Fibroblast of lung (primary cell): ENCODE results near the gene LLPH. TPM values are rescaled to one million over a fixed set of nuclear protein-coding genes. Genes with fewer than 3 reads are reported as not detected.

ENCODE experiments used
- DNase-seq, 2 donors: peaks; one replicate each; pipeline versions ENCODE4 v3.0.0 to v3.0.0-alpha.2; 2010; ENCODE audit warnings: low read depth in 2 of 2
- H2AFZ ChIP-seq: 2 replicates; pipeline ENCODE4 v1.5.1; 2012; ENCODE audit warnings: low read length, control low read depth, inconsistent platforms
- H3K27ac ChIP-seq: 2 replicates; pipeline ENCODE4 v1.5.1; 2011; ENCODE audit warnings: low read length, control low read depth; ENCODE audit not compliant: insufficient read depth
- H3K27me3 ChIP-seq: 2 replicates; pipeline ENCODE4 v1.5.1; 2011; ENCODE audit warnings: mild to moderate bottlenecking, low read length; ENCODE audit not compliant: control insufficient read depth, insufficient read depth
- H3K36me3 ChIP-seq: 2 replicates; pipeline ENCODE4 v1.5.1; 2011; ENCODE audit warnings: low read length; ENCODE audit not compliant: control insufficient read depth, insufficient read depth
- H3K4me1 ChIP-seq: 2 replicates; pipeline ENCODE4 v1.5.1; 2011; ENCODE audit warnings: low read length; ENCODE audit not compliant: control insufficient read depth, insufficient read depth; ENCODE audit errors: extremely low read depth
- H3K4me2 ChIP-seq: 2 replicates; pipeline ENCODE4 v1.5.1; 2011; ENCODE audit warnings: low read length, control low read depth; ENCODE audit not compliant: insufficient read depth; ENCODE audit errors: extremely low read depth
- H3K4me3 ChIP-seq, 4 experiments: fragments of 200-600 bp in 1 of 4; sonication (generic) in 1 of 4; replicated peaks in 1 of 4; 2 replicates each; pipeline ENCODE4 v1.5.1; 2011 to 2016; ENCODE audit warnings: low read length in 4 of 4, low read depth in 3 of 4, mild to moderate bottlenecking in 3 of 4, control low read depth in 2 of 4, inconsistent platforms in 1 of 4, mixed read lengths in 1 of 4; ENCODE audit not compliant: insufficient read depth in 1 of 4; ENCODE audit errors: control extremely low read depth in 1 of 4
- H3K79me2 ChIP-seq: 2 replicates; pipeline ENCODE4 v1.5.1; 2012; ENCODE audit warnings: mild to moderate bottlenecking, low read length, inconsistent platforms; ENCODE audit not compliant: control insufficient read depth, insufficient read depth
- H3K9ac ChIP-seq: 2 replicates; pipeline ENCODE4 v1.5.1; 2011; ENCODE audit warnings: mild to moderate bottlenecking, low read length, control low read depth; ENCODE audit not compliant: insufficient read depth
- H3K9me3 ChIP-seq: 2 replicates; pipeline ENCODE4 v1.5.1; 2012; ENCODE audit warnings: low read depth, low read length; ENCODE audit not compliant: control insufficient read depth, insufficient read depth
- H4K20me1 ChIP-seq: 2 replicates; pipeline ENCODE4 v1.5.1; 2011; ENCODE audit warnings: low read length; ENCODE audit not compliant: control insufficient read depth, insufficient read depth; ENCODE audit errors: extremely low read depth
- EZH2 ChIP-seq: IDR thresholded peaks from 2 replicates; pipeline ENCODE4 v1.5.1; 2012; ENCODE audit warnings: low read length, control low read depth, mild to moderate bottlenecking; ENCODE audit errors: missing control alignments
- polyA plus RNA-seq, 2 donors: library from polyadenylated mRNA; depleted of rRNA in 1 of 2; stranded (reverse) in 1 of 2; unstranded in 1 of 2; fragments of >200 nt; gene quantifications; 2 replicates each; pipeline ENCODE4 v1.2.1, GENCODE V29; 2011 to 2012; ENCODE audit warnings: missing spikeins in 1 of 2
- total RNA-seq: library from RNA; depleted of rRNA; stranded (reverse); fragments of >200 nt; gene quantifications from 2 replicates; pipeline ENCODE4 v1.2.1, GENCODE V29; 2014
- TF ChIP-seq, protein P1 (sequence below), 2 donors: IDR thresholded peaks in 1 of 2; conservative IDR thresholded peaks in 1 of 2; 1 replicate in 1 of 2; 2 replicates in 1 of 2; pipeline ENCODE4 v1.5.1; 2011 to 2012; ENCODE audit warnings: low read length in 2 of 2, control low read depth in 1 of 2, inconsistent platforms in 1 of 2, low read depth in 1 of 2, mild to moderate bottlenecking in 1 of 2

The LLPH gene
- total and polyA plus RNA-seq, 2 donors (not counting 1 experiment from before 2014, with no cell fraction given), result 5.8 to 30.5 TPM

DNA sequence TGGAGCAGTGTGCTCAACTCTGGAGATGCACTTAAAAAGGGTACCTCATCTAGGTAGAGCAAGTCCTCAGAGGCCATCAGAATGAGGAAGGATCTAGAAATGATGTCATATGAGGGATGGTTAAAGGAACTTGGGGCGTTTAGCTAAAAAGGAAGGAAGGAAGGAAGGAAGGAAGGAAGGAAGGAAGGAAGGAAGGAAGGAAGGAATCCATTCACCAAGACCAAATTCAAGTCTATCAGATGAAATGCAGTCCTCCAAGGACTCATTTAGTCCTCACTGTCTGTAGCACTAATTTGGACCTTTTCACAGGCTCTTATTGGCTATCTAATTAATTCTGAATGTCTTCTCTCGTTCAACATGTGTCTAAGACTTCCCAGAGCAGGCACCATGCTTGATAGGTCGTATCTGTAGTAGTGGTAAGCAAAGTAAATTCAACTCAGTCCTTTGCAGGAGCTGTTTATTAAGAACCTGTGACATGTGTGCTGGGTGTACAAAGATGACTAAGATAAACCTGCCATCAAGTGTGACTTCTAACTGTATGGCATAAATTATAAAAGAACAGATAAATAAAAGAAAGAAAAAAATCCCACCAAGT, 63.5 kb downstream of the LLPH start:
- Histone ChIP-seq H2AFZ (no peak overlapping the region), H3K4me2 (no peak overlapping the region), H3K79me2 (no peaks in the 10 kb centered on the region), H3K27ac (no peak overlapping the region), H3K4me1 (peaks cover 11% of the 10 kb centered on the region), H3K9me3 (no peaks in the 10 kb centered on the region), H3K9ac (no peak overlapping the region), H4K20me1 (no peaks in the 10 kb centered on the region), H3K4me3 (no peak overlapping the region), H3K27me3 (no peaks in the 10 kb centered on the region), H3K36me3 (no peaks in the 10 kb centered on the region)
- no peak for TF ChIP-seq EZH2
- TF ChIP-seq, protein P1, sequence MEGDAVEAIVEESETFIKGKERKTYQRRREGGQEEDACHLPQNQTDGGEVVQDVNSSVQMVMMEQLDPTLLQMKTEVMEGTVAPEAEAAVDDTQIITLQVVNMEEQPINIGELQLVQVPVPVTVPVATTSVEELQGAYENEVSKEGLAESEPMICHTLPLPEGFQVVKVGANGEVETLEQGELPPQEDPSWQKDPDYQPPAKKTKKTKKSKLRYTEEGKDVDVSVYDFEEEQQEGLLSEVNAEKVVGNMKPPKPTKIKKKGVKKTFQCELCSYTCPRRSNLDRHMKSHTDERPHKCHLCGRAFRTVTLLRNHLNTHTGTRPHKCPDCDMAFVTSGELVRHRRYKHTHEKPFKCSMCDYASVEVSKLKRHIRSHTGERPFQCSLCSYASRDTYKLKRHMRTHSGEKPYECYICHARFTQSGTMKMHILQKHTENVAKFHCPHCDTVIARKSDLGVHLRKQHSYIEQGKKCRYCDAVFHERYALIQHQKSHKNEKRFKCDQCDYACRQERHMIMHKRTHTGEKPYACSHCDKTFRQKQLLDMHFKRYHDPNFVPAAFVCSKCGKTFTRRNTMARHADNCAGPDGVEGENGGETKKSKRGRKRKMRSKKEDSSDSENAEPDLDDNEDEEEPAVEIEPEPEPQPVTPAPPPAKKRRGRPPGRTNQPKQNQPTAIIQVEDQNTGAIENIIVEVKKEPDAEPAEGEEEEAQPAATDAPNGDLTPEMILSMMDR (conservative IDR thresholded peaks at IDR 0.05 in 1 of 2, IDR thresholded peaks at IDR 0.05 in 1 of 2; ENCODE audit: low read depth in 1 of 2, low read length in 2 of 2), result no peak
- no peak for DNase-seq

Other genes starting within 250 kb of the LLPH start
- gene TMBIM4, start 39.2 kb upstream of the LLPH start, total RNA-seq, result 48.8 and 69.2 TPM in 2 replicates
- gene TMBIM4, start 39.2 kb upstream of the LLPH start, polyA plus RNA-seq, result 128 and 140 TPM in 2 replicates
- gene IRAK3, start 58.5 kb upstream of the LLPH start, total RNA-seq, result 7.4 and 11.1 TPM in 2 replicates
- gene IRAK3, start 58.5 kb upstream of the LLPH start, polyA plus RNA-seq, result 3.2 and 4.5 TPM in 2 replicates
- 2.6 and 3.1 TPM in 2 replicates for gene HELB, start 171.7 kb upstream of the LLPH start, total RNA-seq
- 1.1 and 1.2 TPM in 2 replicates for gene HELB, start 171.7 kb upstream of the LLPH start, polyA plus RNA-seq